CD4-positive, alpha-beta T cell (primary cell): ENCODE results near the gene STAT5B. TPM values are rescaled to one million over a fixed set of nuclear protein-coding genes. Genes with fewer than 3 reads are reported as not detected.

ENCODE experiments used
- ATAC-seq: fragments of 200-7000 bp; cut with Tn5 transposase; one replicate; pipeline ENCODE4 v1.10.0; 2022; ENCODE audit warnings: mild to moderate bottlenecking; ENCODE audit not compliant: poor library complexity
- CTCF ChIA-PET: fragments of 350-600 bp; sonication (Branson Sonifier 250); formaldehyde crosslinking; loops from one replicate; lab custom pipeline; 2021; ENCODE audit warnings: antibody characterized with exemption, inconsistent platforms; lab: Charles Lee
- POLR2A ChIA-PET: fragments of 350-600 bp; sonication (Branson Sonifier 250); formaldehyde crosslinking; loops from one replicate; lab custom pipeline; 2021; ENCODE audit warnings: antibody characterized with exemption, inconsistent platforms; lab: Charles Lee
- DNase-seq, 14 experiments: peaks; one replicate each; pipeline ENCODE4 v3.0.0-alpha.2; 2013 to 2020; ENCODE audit warnings: mixed read lengths in 2 of 14
- H3K27ac ChIP-seq, 2 donors: one replicate each; pipeline versions ENCODE4 v1.5.1 to v1.7.0; 2013; ENCODE audit warnings: low read length in 2 of 2, low read depth in 1 of 2, mild to moderate bottlenecking in 1 of 2
- H3K27me3 ChIP-seq, 2 experiments: 1 replicate in 1 of 2; 2 replicates in 1 of 2; pipeline versions ENCODE4 v1.6.1 to v1.7.0; 2013; ENCODE audit warnings: low read length in 2 of 2, control low read depth in 1 of 2, mild to moderate bottlenecking in 1 of 2, moderate library complexity in 1 of 2; ENCODE audit not compliant: insufficient read depth in 2 of 2, control insufficient read depth in 1 of 2
- H3K36me3 ChIP-seq: one replicate; pipeline ENCODE4 v1.6.1; 2013; ENCODE audit warnings: low read length, control low read depth; ENCODE audit not compliant: insufficient read depth
- H3K4me1 ChIP-seq: one replicate; pipeline ENCODE4 v1.6.1; 2013; ENCODE audit warnings: low read length, control low read depth; ENCODE audit not compliant: insufficient read depth
- H3K4me3 ChIP-seq: one replicate; pipeline ENCODE4 v1.5.1; 2013; ENCODE audit warnings: mild to moderate bottlenecking, low read length, moderate library complexity
- H3K9me3 ChIP-seq, 2 experiments: 1 replicate in 1 of 2; 2 replicates in 1 of 2; pipeline versions ENCODE4 v1.6.1 to v1.7.0; 2013; ENCODE audit warnings: low read length in 2 of 2, mild to moderate bottlenecking in 2 of 2, control low read depth in 1 of 2, moderate library complexity in 1 of 2; ENCODE audit not compliant: control insufficient read depth in 1 of 2, insufficient read depth in 1 of 2
- H3K27ac Mint-ChIP-seq: one replicate; pipeline ENCODE4 v1.8.0; 2020; ENCODE audit warnings: mixed read lengths
- H3K27me3 Mint-ChIP-seq: one replicate; pipeline ENCODE4 v1.8.0; 2021; ENCODE audit warnings: mixed read lengths
- H3K36me3 Mint-ChIP-seq: one replicate; pipeline ENCODE4 v1.8.0; 2021; ENCODE audit warnings: low read depth, mixed read lengths
- H3K4me1 Mint-ChIP-seq: one replicate; pipeline ENCODE4 v1.8.0; 2021; ENCODE audit warnings: low read depth, mixed read lengths
- H3K4me3 Mint-ChIP-seq: one replicate; pipeline ENCODE4 v1.8.0; 2020; ENCODE audit warnings: mild to moderate bottlenecking, mixed read lengths
- H3K9me3 Mint-ChIP-seq: one replicate; pipeline ENCODE4 v1.8.0; 2020; ENCODE audit warnings: mixed read lengths
- CTCF ChIP-seq: fragments of 200-600 bp; IDR thresholded peaks from one replicate; pipeline ENCODE4 v1.8.0; 2022; ENCODE audit warnings: antibody characterized with exemption, mild to moderate bottlenecking
- intact Hi-C, 2 experiments: fragments of 100-400 bp; cut with DNase I in 1 of 2; cut with micrococcal nuclease in 1 of 2; formaldehyde crosslinking; loops; one replicate each; pipeline versions ENCODE4 v1.15.1 to v1.9.0; 2023 to 2025; cut with DNase I, micrococcal nuclease
- total RNA-seq, 174 experiments: library from RNA in 2 of 174; stranded (reverse) in 2 of 174; gene quantifications; one replicate each; pipeline ENCODE4 v1.2.3 and lab custom pipeline; 2021 to 2026

STAT5B gene
- total RNA-seq, 2 experiments from 2014 or later, result 99.4 to 104 TPM

DNA sequence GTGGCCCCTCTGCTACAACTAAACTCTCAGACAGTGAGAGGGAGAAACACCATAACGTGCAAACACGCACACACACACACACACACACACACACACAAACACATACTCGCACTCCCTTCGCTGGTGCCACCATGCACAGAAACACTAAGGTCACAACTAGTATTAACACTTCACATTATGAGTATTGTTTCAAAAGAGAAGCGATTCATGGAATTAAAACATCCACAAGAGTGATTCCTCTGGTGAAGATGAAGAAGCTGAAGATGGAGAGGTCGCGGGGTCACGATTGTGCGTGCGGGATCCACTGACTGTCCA is 74.8 kb downstream of the STAT5B start:
- Mint-ChIP-seq H3K27me3 (no peaks in the 10 kb centered on the region), H3K36me3 (peaks cover 67% of the 10 kb centered on the region), H3K27ac (peak overlapping the region; percentile 30), H3K4me1 (no peaks in the 10 kb centered on the region), H3K4me3 (no peak overlapping the region), H3K9me3 (no peaks in the 10 kb centered on the region)
- intact Hi-C loops, result no loop called here
- Histone ChIP-seq H3K9me3 (no peaks in the 10 kb centered on the region), H3K4me3 (no peak overlapping the region), H3K27ac (no peak overlapping the region), H3K4me1 (no peaks in the 10 kb centered on the region), H3K27me3 (no peaks in the 10 kb centered on the region), H3K36me3 (peaks cover 55% of the 10 kb centered on the region)
- DNase-seq, result no peak
- no peak for TF ChIP-seq CTCF
- ChIA-PET CTCF (no interaction called here), POLR2A (no interaction called here)
- ATAC-seq, result no peak

DNA sequence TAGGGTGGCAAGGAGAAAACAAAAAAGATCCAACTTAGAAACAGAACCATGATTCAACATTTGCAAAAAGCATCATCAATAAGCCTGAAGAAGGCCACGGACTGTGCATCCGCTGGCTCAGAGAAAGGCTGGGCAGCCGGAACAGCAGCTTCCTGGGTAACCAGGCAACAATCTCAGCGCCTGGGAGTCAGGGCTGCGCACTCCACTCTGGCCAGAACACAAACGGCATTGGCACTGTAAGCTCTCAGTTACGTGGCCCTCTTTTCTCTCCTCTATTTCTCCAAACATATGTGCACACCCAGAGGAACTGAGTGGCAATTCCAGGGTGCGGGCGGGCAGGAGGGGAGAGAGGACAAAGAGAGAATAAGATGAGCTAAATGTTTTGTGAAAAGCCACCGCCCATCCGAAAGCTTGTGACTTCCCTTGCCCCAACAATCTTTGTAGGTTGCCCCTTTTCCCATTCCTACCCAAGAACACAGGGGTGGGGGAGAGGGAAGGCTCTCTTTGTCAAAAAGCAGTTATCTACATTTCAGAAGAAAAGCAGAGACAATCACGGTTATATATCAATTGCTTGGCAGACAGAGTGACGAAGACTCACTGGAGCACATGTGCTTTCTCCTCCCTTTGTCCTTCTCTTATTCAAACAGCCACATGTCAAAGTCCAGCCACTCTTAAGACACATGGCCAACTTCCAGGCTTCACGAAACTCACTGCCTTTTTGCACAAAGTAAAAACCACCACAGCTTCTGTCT is 75.3 kb downstream of the STAT5B start:
- Mint-ChIP-seq H3K27ac (peak overlapping the region; percentile 30), H3K36me3 (peaks cover 61% of the 10 kb centered on the region), H3K4me3 (no peak overlapping the region), H3K27me3 (no peaks in the 10 kb centered on the region), H3K4me1 (no peaks in the 10 kb centered on the region), H3K9me3 (no peaks in the 10 kb centered on the region)
- DNase-seq (no peak), ATAC-seq (no peak)
- Histone ChIP-seq H3K9me3 (no peaks in the 10 kb centered on the region), H3K4me1 (no peaks in the 10 kb centered on the region), H3K4me3 (no peak overlapping the region), H3K27me3 (no peaks in the 10 kb centered on the region), H3K36me3 (peaks cover 51% of the 10 kb centered on the region), H3K27ac (no peak overlapping the region)
- CTCF ChIA-PET, result interaction anchor here (0.8 kb wide), 1 partner anchor 75 kb away, joined by 3 read pairs; no protein-coding TSS in a partner anchor
- intact Hi-C loops, result no loop called here
- POLR2A ChIA-PET, result no interaction called here
- no peak for TF ChIP-seq CTCF

- intact Hi-C loops, result no loop called here
- Histone ChIP-seq H3K4me1 (peaks cover 4% of the 10 kb centered on the region), H3K36me3 (peaks cover 39% of the 10 kb centered on the region), H3K27ac (no peak overlapping the region), H3K9me3 (no peaks in the 10 kb centered on the region), H3K27me3 (no peaks in the 10 kb centered on the region), H3K4me3 (no peak overlapping the region)
- no peak overlapping the region for H3K4me3 Mint-ChIP-seq
- no peak for TF ChIP-seq CTCF
- peaks cover 48% of the 10 kb centered on the region for H3K36me3 Mint-ChIP-seq
- ATAC-seq (no peak), DNase-seq (no peak)
- peaks cover 2% of the 10 kb centered on the region for H3K4me1 Mint-ChIP-seq
- ChIA-PET CTCF (interaction anchor here (0.6 kb wide), 1 partner anchor 236 kb away, joined by 3 read pairs; no protein-coding TSS in a partner anchor), POLR2A (interaction anchor here (0.7 kb wide), 1 partner anchor 80 kb away, joined by 3 read pairs; no protein-coding TSS in a partner anchor)
- no peaks in the 10 kb centered on the region for H3K9me3 Mint-ChIP-seq
- no peak overlapping the region for H3K27ac Mint-ChIP-seq
- H3K27me3 Mint-ChIP-seq, result no peaks in the 10 kb centered on the region
Measured at GRCh38 chr17:42199416-42200011, 76.7 kb downstream of the STAT5B start.
